Measurements from ENCODE around the gene ERO1B. TPM values are rescaled to one million over a fixed set of nuclear protein-coding genes. Genes with fewer than 3 reads are reported as not detected.

Gene ERO1B
- total RNA-seq, 1 experiment from 2014 or later: 6.4 TPM

GRCh38 chr1:236167578-236167977 lies 114.2 kb downstream of the ERO1B start:
- no peak for TF ChIP-seq CTCF (IDR thresholded peaks at IDR 0.05; ENCODE audit: unreplicated experiment)
- Mint-ChIP-seq H3K27me3 (ENCODE audit: unreplicated experiment) (no peaks in the 10 kb centered on the region), H3K4me1 (ENCODE audit: low read depth, unreplicated experiment) (peaks cover 15% of the 10 kb centered on the region), H3K36me3 (ENCODE audit: insufficient read depth, unreplicated experiment) (peaks cover 5% of the 10 kb centered on the region), H3K27ac (ENCODE audit: unreplicated experiment) (no peak overlapping the region), H3K9me3 (ENCODE audit: low read depth, unreplicated experiment) (no peaks in the 10 kb centered on the region), H3K4me3 (ENCODE audit: low read depth, unreplicated experiment) (no peak overlapping the region)
- no peak for DNase-seq
- CTCF ChIA-PET: no interaction called here
- intact Hi-C loops (cut with micrococcal nuclease; ENCODE audit: unreplicated experiment): no loop called here
- no TSS peak for BruUV-seq (replicated peaks)

- intact Hi-C loops (cut with micrococcal nuclease; ENCODE audit: unreplicated experiment): no loop called here
- no peaks in the 10 kb centered on the region for H3K27me3 Mint-ChIP-seq (ENCODE audit: unreplicated experiment)
- TF ChIP-seq CTCF (IDR thresholded peaks at IDR 0.05; ENCODE audit: unreplicated experiment): no peak
- DNase-seq: no peak
- no TSS peak for BruUV-seq (replicated peaks)
- H3K36me3 Mint-ChIP-seq (ENCODE audit: insufficient read depth, unreplicated experiment): peaks cover 5% of the 10 kb centered on the region
- no peaks in the 10 kb centered on the region for H3K9me3 Mint-ChIP-seq (ENCODE audit: low read depth, unreplicated experiment)
- CTCF ChIA-PET: no interaction called here
- no peak overlapping the region for H3K4me3 Mint-ChIP-seq (ENCODE audit: low read depth, unreplicated experiment)
- H3K27ac Mint-ChIP-seq (ENCODE audit: unreplicated experiment): no peak overlapping the region
- H3K4me1 Mint-ChIP-seq (ENCODE audit: low read depth, unreplicated experiment): peaks cover 15% of the 10 kb centered on the region
Measured at GRCh38 chr1:236167154-236167553, 114.6 kb downstream of the ERO1B start.

- H3K36me3 Mint-ChIP-seq (ENCODE audit: insufficient read depth, unreplicated experiment): peaks cover 11% of the 10 kb centered on the region
- CTCF ChIA-PET: no interaction called here
Measured at GRCh38 chr1:236166041-236166440, 115.7 kb downstream of the ERO1B start.

More at GRCh38 chr1:236166041-236166440, 115.7 kb downstream of the ERO1B start:
- TF ChIP-seq CTCF (IDR thresholded peaks at IDR 0.05; ENCODE audit: unreplicated experiment): no peak
- no peaks in the 10 kb centered on the region for H3K27me3 Mint-ChIP-seq (ENCODE audit: unreplicated experiment)
- no TSS peak for BruUV-seq (replicated peaks)
- H3K9me3 Mint-ChIP-seq (ENCODE audit: low read depth, unreplicated experiment): peaks cover 7% of the 10 kb centered on the region
- no peak for DNase-seq
- peaks cover 15% of the 10 kb centered on the region for H3K4me1 Mint-ChIP-seq (ENCODE audit: low read depth, unreplicated experiment)
- H3K4me3 Mint-ChIP-seq (ENCODE audit: low read depth, unreplicated experiment): no peak overlapping the region
- H3K27ac Mint-ChIP-seq (ENCODE audit: unreplicated experiment): no peak overlapping the region
- intact Hi-C loops (cut with micrococcal nuclease; ENCODE audit: unreplicated experiment): no loop called here

Other genes with a start within 250 kb of the ERO1B start
- gene NID1, start 216.9 kb downstream of the ERO1B start, total RNA-seq (2022): 4.4 and 8.6 TPM in 2 replicates
- gene GPR137B, start 139.4 kb downstream of the ERO1B start, total RNA-seq (2022): 9.5 and 11.4 TPM in 2 replicates
- 0.19 TPM in 1 of 2 replicates, not detected in the other for gene EDARADD, start 112.3 kb upstream of the ERO1B start, total RNA-seq (2022)
- gene LGALS8, start 242.0 kb upstream of the ERO1B start, total RNA-seq (2022): 46.5 and 50.3 TPM in 2 replicates